Bronchial epithelial cell (primary cell): ENCODE measurements around the gene NREP. TPM values are rescaled to one million over a fixed set of nuclear protein-coding genes. Genes with fewer than 3 reads are reported as not detected.
A peak's percentile ranks its signal among the peaks of the same experiment; 100 is the strongest.

ENCODE experiments used
- DNase-seq: peaks from one replicate; pipeline ENCODE4 v3.0.0-alpha.2; 2010; ENCODE audit warnings: low read depth
- FAIRE-seq: peaks from 2 replicates; lab custom pipeline; 2011; peaks lifted over from hg19 to GRCh38; lab: Jason Lieb, UNC
- H3K27me3 ChIP-seq: 2 replicates; pipeline ENCODE4 v1.5.1; 2011; ENCODE audit warnings: low read length; ENCODE audit not compliant: control insufficient read depth, insufficient read depth
- H3K36me3 ChIP-seq: 2 replicates; pipeline ENCODE4 v1.5.1; 2011; ENCODE audit warnings: low read length; ENCODE audit not compliant: control insufficient read depth, insufficient read depth
- H3K4me3 ChIP-seq: 2 replicates; pipeline ENCODE4 v1.5.1; 2011; ENCODE audit warnings: mild to moderate bottlenecking, low read depth, low read length, control low read depth
- CTCF ChIP-seq: IDR thresholded peaks from 2 replicates; pipeline ENCODE4 v1.5.1; 2011; ENCODE audit warnings: mild to moderate bottlenecking, moderate library complexity, low read length, control low read depth, inconsistent platforms; ENCODE audit not compliant: insufficient read depth, severe bottlenecking
- total RNA-seq: library from RNA; depleted of rRNA; stranded (reverse); fragments of >200 nt; gene quantifications from 2 replicates; pipeline ENCODE4 v1.2.1, GENCODE V29; 2014

The NREP gene
- total RNA-seq, 1 donor from 2014 or later, result 5.0 TPM

GRCh38 chr5:111681414-111682120 lies 75.4 kb downstream of the NREP start:
- DNase-seq (no peak), FAIRE-seq (no peak)
- H3K36me3 ChIP-seq, result no peaks in the 10 kb centered on the region
- TF ChIP-seq CTCF, result no peak
- H3K27me3 ChIP-seq, result no peaks in the 10 kb centered on the region
- no peak overlapping the region for H3K4me3 ChIP-seq

DNA sequence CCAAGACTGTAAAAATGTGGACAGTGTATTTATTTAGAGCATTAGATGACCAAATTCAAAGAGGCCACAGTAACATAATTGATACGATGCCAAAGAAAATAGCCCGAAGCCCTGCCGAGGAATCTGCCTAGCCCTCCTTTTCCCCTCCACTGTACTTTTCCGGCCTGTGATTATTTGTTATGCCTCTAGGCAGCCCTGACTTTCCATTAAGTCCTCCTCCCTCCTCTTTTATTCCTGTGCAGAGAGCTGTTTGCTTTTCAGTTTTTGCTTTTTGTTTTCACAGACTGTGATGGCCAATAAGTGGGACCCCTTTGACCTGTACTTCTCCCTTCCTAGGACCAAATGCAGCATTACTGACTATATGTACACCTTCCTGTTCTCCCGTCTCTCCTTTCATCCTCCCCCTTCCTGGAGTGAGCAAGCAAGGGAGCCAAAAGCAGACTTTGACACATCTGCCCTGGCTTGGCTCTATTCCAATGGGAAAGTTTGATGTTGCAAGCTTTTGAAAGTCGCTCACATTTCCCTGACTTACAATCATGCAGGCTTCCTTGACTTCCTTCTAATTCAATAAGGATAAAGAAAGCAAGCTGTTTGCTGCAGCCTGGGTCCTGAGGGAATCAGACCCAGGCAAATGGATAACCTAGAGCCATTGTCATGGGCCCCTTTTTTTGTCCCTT lies 76.1 kb downstream of the NREP start:
- peak; percentile 58 for FAIRE-seq
- peak; percentile 96 for DNase-seq

GRCh38 chr5:111679611-111680010 lies 77.4 kb downstream of the NREP start:
- H3K27me3 ChIP-seq, result no peaks in the 10 kb centered on the region

More for the DNA sequence above, 76.1 kb downstream of the NREP start:
- Histone ChIP-seq H3K36me3 (no peaks in the 10 kb centered on the region), H3K4me3 (no peak overlapping the region), H3K27me3 (no peaks in the 10 kb centered on the region)
- no peak for TF ChIP-seq CTCF

More at GRCh38 chr5:111679611-111680010, 77.4 kb downstream of the NREP start:
- no peak overlapping the region for H3K4me3 ChIP-seq
- DNase-seq (no peak), FAIRE-seq (no peak)
- H3K36me3 ChIP-seq, result no peaks in the 10 kb centered on the region
- no peak for TF ChIP-seq CTCF

Other genes starting within 250 kb of the NREP start
- 53.4 and 91.4 TPM in 2 replicates for gene STARD4, start 244.7 kb downstream of the NREP start, total RNA-seq